HG03066 (cell line): ENCODE results near the gene GPER1.
"Not testable (repeated sequence)": the region's sequence is repeated elsewhere in the genome, so short reads cannot be mapped to it uniquely, and the experiment has no call there.

Experiments
- ATAC-seq: cut with Tn5 transposase; IDR thresholded peaks from one replicate; pipeline ENCODE4 v1.9.1; 2021; ENCODE audit warnings: low read depth; ENCODE audit not compliant: unreplicated experiment

GPER1 gene

GRCh38 chr7:1136841-1137516 lies 49.1 kb downstream of the GPER1 start:
- no peak for ATAC-seq

GRCh38 chr7:1137517-1138167 lies 49.7 kb downstream of the GPER1 start:
- ATAC-seq: peak; percentile 59

- no peak for ATAC-seq
Observed at GRCh38 chr7:1140476-1141104, 52.7 kb downstream of the GPER1 start.

GRCh38 chr7:1141651-1142050 lies 53.7 kb downstream of the GPER1 start:
- ATAC-seq: no peak

GRCh38 chr7:1142051-1142635 lies 54.2 kb downstream of the GPER1 start:
- no peak for ATAC-seq

GRCh38 chr7:1143031-1143430 lies 55.1 kb downstream of the GPER1 start:
- not testable (repeated sequence) for ATAC-seq
